GM21360 (cell line): ENCODE data around the gene TNIP3.

ENCODE experiments used
- ATAC-seq: cut with Tn5 transposase; IDR thresholded peaks from one replicate; pipeline ENCODE4 v1.9.1; 2021; ENCODE audit warnings: mild to moderate bottlenecking, moderate library complexity; ENCODE audit not compliant: unreplicated experiment

TNIP3 gene

DNA sequence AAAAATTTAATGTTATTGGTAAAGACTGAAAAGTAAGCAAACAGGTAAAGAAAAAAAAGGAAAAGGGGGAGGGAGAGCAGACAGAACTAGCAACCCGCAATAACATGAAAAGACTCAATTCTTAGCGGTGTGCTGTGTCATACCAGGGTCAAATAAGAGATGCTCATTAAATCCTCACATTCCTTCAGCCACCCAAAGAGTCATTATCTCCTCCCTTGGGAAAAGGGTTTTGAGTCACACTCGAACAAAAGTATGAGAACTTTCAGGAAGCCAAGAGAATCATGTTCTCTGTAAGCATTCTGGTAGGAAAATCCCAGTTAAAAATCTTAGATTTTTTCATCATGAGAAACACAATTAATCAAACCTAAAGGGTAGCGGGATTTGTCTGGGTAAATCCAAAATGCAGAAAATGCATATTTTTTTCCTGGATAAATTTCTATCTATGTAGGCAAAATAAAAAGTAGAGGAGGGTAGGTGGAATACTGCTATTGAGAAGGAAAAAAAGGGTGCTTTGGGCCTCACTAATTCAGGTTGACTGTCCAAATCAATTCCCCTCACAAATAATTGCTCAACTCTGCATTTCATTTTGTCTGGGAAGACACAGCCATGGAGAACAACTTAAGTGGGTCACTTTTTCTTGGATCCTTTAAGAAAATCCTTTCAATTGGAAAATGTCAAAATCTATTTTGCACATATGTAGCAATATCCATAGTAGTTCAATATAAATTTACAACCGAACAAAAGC is 23.2 kb downstream of the TNIP3 start:
- no peak for ATAC-seq

DNA sequence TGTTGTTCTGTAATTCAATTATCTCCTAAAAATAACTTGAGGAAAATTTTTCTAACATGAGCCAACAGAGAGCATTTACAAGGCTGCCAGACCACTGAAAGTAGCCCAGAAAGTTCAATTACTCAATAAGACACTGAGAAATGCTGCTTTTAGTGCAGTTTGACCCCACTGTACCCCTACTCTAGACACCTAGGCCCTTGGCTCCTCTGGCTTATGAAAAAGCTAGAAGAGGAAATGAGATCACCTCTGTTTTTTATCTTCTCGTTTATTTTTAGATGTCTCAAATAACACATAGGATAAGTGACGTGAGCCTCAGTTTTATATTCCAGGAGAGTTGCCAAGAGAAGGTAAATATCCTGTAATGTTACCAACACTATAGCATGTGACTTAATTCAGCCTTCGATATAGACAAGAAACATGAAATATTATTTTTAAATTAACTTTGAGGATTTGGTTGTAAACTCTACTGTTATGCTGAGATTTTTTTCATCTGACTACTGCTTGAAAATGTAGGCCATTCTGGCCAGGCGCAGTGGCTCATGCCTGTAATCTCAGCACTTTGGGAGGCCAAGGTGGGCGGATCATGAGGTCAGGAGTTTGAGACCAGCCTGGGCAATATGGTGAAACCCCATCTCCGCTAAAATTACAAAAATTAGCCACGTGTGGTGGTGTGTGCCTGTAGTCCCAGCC is 24.4 kb downstream of the TNIP3 start:
- peak; percentile 84 for ATAC-seq

- ATAC-seq = no peak
Observed at GRCh38 chr4:121138039-121138825, 25.9 kb downstream of the TNIP3 start.

DNA sequence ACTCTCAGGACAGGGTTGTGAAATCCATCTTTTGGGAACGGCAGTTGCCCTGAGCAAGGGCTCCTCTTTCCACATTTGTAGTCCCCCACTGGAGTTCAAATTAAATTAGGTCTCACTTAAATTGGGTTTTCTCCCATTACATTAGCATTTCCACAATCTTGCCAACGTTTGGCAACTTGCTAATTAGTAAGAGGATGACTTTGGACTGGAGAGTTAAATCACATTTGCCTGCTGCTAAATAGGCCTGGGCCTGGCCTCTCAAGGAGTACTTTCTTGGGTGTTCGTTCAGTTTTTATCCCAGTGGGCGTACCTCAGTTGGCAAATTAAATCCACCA is 33.8 kb downstream of the TNIP3 start:
- ATAC-seq = no peak

GRCh38 chr4:121129606-121130325 is 34.4 kb downstream of the TNIP3 start:
- no peak for ATAC-seq

- ATAC-seq = no peak
Observed at GRCh38 chr4:121127100-121127499, 37.0 kb downstream of the TNIP3 start.

- ATAC-seq = no peak
Observed at GRCh38 chr4:121126449-121127006, 37.6 kb downstream of the TNIP3 start.

- ATAC-seq = no peak
Observed at GRCh38 chr4:121125498-121125885, 38.6 kb downstream of the TNIP3 start.

DNA sequence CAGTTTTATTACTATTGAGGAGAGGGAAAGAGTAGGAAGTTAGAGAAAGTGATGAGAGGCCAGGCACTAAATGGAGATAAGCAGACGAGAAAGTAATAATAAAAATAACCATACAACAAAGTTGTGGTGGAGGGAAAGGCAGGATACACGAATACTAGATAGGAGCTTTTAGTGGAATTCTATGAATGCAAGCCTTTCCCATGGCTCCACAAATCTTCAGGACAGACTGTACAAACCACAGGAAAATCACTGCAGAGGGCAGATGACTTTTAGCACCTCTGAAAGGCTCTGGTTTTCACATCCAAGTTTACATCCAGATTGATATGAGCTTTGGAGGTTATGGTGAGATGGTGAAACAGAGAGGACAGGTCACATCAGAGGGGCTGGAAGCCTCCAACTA is 41.5 kb downstream of the TNIP3 start:
- no peak for ATAC-seq

- ATAC-seq = no peak
Observed at GRCh38 chr4:121119715-121120114, 44.4 kb downstream of the TNIP3 start.

- no peak for ATAC-seq
Observed at GRCh38 chr4:121118344-121118743, 45.8 kb downstream of the TNIP3 start.

- ATAC-seq = no peak
Observed at GRCh38 chr4:121114756-121115155, 49.4 kb downstream of the TNIP3 start.

- ATAC-seq = no peak
Observed at GRCh38 chr4:121112530-121112929, 51.6 kb downstream of the TNIP3 start.

DNA sequence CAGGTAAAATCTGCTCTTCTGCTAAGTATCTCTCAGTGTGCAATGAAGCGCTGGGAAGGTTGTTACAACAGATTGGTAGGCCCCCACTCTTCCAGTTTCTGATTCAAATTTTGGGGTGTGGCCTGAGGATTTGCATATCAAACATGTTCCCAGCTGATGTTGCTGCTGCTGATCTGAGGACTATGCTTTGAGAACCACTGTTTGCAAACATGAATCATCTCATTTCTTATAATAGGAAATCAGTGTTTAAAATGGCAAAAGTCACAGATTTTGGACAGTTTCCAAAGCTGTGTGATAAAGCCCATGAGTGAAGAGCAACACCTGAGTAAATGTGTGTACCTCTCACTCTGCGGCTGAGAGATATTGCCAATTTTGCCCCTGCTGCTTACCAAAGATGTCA is 55.6 kb downstream of the TNIP3 start:
- no peak for ATAC-seq

- ATAC-seq = no peak
Observed at GRCh38 chr4:121107507-121107906, 56.6 kb downstream of the TNIP3 start.

DNA sequence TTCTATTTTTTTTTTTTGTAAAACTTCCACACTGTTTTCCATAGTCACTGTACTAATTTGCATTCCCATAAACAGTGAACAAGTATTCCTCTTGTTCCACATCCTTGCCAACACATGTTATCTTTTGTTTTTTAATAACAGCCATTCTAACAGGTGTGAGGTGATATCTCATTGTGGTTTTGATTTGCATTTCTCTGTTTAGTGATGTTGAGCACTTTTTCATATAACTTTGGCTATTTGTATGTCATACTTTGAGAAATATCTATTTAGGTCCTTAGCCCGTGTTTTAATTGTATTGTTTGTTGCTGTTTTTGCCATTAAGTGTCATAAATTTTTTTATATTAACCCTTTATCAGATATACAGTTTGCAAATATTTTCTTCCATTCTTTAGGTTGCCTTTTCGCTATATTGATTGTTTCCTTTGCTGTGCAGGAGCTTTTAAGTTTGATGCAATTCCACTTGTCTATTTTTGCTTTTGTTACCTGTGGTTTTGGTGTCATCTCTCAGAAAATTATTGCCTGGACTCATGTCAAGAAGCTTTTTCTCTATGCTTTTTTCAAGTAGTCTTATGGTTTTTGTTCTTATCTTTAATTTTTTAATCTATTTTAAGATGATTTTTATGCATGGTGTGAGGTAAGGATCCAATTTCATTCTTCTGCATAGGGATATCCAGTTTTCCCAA is 63.9 kb downstream of the TNIP3 start:
- no peak for ATAC-seq

- ATAC-seq = no peak
Observed at GRCh38 chr4:121098266-121098665, 65.9 kb downstream of the TNIP3 start.

- no peak for ATAC-seq
Observed at GRCh38 chr4:121096629-121097028, 67.5 kb downstream of the TNIP3 start.

GRCh38 chr4:121096191-121096590 is 67.9 kb downstream of the TNIP3 start:
- ATAC-seq = no peak

GRCh38 chr4:121094297-121094966 is 69.7 kb downstream of the TNIP3 start:
- ATAC-seq = no peak
